HG03457 (cell line): ENCODE measurements around the gene SLC25A39.
"Not testable (repeated sequence)": the region's sequence is repeated elsewhere in the genome, so short reads cannot be mapped to it uniquely, and the experiment has no call there.

ENCODE experiments used
- ATAC-seq: cut with Tn5 transposase; IDR thresholded peaks from one replicate; pipeline ENCODE4 v1.9.1; 2021; ENCODE audit warnings: moderate number of reproducible peaks; ENCODE audit not compliant: unreplicated experiment

SLC25A39 gene

GRCh38 chr17:44335968-44336367 lies 11.3 kb upstream of the SLC25A39 start:
- no peak for ATAC-seq

GRCh38 chr17:44335564-44335963 lies 10.9 kb upstream of the SLC25A39 start:
- ATAC-seq, result no peak

DNA sequence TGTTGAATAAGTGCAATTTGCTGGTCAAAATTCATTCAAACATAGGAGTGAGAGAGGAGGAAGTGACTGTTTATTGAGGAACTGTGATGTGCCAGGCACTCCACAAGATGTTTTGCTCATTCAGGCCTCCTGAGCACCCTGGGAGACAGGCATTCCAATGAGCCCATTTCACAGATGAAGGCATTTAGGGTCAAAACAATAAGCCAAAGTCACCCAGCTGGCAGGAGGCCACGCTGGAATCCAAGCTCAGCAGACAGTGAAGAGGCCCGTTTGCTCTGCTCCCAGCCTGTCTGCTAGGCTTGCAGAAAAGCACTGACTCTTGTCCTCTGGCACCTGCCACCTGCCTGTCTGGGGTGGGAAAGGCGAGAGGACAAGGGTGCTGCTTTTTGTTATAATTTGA lies 10.1 kb upstream of the SLC25A39 start:
- ATAC-seq, result no peak

- ATAC-seq, result no peak
These were observed 9.7 kb upstream of the SLC25A39 start for GRCh38 chr17:44334315-44334714.

DNA sequence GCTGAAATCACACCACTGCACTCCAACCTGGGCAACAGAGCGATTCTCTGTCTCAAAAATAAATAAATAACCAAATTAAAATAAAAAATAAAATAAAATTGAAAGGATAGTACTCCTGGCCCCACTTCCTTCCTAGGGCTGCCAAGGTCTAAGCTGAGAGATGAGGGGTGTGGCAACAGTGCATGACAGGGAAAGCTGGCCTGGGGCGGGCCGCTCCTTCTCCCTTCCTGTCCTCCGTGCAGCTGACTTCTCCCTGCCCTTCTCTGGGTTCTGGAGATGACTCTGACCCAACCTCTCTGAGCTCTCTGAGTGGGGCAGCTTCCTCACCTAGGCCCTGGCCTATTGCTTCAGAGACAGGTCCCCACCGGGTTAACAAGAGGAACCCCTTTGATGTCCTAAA lies 8.7 kb upstream of the SLC25A39 start:
- no peak for ATAC-seq

DNA sequence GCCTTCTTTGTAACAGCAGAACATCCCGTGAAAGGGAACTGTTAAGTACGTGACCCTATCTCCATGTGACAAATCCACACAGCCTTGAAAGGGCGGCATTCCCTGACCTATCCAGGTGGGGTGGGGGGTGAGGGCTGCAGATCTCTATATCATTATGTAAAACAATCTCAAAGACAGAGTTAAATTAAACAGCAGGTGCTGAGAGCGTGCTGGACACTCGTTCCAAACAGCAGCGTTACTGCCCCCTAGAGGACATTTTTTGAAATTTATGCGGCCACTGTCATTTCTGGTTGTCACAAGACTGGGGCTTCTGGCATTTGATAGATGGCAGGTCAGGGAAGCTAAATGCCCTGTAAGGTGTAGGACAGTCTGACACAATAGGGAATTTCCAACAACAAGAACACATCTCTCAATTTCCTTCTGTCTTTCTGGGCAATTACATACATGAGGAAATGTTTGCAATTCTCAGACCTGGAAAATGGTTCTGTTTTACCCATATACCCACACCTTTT lies 6.7 kb upstream of the SLC25A39 start:
- no peak for ATAC-seq

DNA sequence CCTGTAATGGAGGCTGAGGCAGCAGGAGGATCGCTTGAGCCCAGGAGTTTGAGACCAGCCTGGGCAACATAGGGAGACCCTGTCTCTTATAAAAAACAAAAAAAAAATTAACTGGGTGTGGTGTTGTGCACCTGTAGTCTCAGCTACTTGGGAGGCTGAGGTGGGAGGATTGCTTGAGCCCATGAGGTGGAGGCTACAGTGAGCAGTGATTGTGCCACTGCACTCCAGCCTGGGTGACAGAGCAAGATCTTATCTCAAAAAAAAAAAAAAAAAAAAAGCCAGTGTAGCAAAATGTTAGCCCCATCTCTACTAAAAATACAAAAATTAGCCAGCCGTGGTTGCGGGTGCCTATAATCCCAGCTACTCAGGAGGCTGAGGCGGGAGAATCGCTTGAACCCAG lies 5.6 kb upstream of the SLC25A39 start:
- not testable (repeated sequence) for ATAC-seq

- ATAC-seq, result not testable (repeated sequence)
These were observed 4.9 kb upstream of the SLC25A39 start for GRCh38 chr17:44329516-44329915.

- no peak for ATAC-seq
These were observed 3.3 kb upstream of the SLC25A39 start for GRCh38 chr17:44327715-44328449.

DNA sequence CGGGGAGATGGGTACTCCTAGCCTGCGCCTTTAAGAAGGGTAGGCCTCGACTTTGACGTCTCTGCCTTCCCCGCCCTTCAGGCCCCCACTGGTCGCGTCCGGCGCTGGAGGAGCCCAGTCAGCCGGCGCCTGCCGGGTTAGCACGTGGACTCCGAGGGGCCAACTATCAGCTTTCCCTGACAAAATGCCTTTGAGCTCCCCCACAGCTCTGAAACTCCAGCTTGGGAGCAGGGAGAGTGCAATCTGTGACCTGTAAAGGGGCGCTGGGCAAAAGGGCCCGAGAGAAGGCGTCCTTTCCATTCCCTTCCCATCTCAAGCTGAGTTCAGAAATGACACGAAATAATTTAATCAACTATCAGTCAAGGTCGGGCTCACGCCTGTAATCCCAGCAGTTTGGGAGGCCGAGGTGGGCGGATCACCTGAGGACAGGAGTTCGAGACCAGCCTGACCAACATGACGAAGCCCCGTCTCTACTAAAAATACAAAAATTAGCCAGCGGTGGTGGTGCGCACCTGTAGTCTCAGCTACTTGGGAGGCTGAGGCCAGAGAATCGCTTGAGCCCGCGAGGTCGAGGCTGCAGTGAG lies 2.3 kb upstream of the SLC25A39 start:
- ATAC-seq, result peak; percentile 29

- ATAC-seq, result no peak
These were observed 492 bp downstream of the SLC25A39 start for GRCh38 chr17:44324092-44324570.

- ATAC-seq, result no peak
These were observed 1.1 kb downstream of the SLC25A39 start for GRCh38 chr17:44323359-44324091.

DNA sequence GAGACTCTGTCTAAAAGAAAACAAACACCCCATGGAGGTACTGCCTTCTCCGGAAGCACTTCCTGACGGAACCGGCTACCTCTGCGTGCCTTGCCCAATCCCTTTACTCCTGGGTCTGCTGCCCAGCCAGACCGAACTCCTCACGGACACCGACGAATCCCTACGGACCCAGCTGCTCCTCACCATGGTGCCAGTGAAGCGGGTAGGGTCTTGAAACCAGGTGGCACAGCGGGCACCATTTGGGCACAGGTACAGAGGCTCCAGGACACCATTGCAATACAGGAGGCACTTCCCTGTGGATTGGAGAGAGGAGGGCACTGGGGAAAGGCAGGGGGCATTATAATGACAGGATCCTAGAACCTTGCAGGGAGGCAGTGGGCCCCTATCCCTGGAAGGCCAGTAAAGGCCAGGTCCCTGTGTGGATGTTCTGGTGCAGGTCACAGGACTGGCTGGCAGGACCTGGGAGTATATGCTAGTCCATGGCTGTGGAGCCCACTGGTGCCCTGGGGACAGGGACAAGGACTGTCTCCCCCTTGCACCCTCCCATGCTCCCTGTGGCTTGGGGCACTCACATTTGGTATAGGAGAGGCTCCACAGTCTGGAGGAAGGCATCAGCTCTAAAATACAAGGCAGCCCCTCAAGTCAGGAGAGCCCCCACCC lies 2.3 kb downstream of the SLC25A39 start:
- ATAC-seq, result no peak

GRCh38 chr17:44321246-44322120 lies 3.1 kb downstream of the SLC25A39 start:
- ATAC-seq, result no peak

DNA sequence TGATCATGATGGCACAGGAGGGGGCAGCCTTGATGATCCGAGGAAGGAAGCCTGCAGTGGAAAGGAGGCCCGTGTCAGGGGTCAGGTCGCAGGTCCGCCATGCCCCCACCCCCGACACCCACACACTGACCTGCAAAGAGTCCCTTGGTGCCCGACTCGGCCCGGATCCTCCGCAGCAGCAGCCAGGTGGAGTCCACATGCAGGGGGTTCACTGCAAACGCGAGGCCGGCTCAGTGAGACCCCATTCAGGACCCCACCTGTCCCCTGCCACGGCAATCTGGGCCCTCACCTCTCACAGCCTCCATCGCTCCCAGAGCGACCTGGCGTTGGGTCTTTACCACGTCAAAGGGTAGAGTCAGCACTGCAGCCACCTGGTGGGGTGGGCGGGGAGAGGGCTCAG lies 4.6 kb downstream of the SLC25A39 start:
- ATAC-seq, result no peak

GRCh38 chr17:44318077-44318892 lies 6.3 kb downstream of the SLC25A39 start:
- no peak for ATAC-seq

DNA sequence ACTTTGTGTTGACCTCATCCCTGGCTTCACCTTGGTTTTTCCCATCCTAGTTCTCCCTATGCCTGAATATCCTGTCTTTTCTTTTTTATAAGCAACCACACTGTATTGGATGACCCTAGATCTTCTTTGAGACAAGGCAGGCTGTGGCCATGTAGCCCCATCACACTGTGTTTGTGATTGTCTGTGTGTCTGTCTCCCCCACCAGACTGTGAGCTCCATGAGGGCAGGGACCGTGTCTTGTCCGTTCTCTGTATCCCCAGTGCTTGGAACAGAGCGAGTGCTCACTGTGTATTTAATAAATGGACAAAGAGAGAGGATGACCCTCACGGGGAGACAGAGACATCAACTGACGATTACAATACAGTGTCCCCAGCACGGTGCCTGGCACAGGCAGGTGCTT lies 7.1 kb downstream of the SLC25A39 start:
- ATAC-seq, result no peak

GRCh38 chr17:44315760-44316731 lies 8.6 kb downstream of the SLC25A39 start:
- no peak for ATAC-seq
